Retinal pigment epithelial cell (primary cell): ENCODE measurements around the gene ATG2B.

Experiments
- DNase-seq: peaks from one replicate; pipeline ENCODE4 v3.0.0-alpha.2; 2010; ENCODE audit warnings: low read depth
- H3K4me3 ChIP-seq: 2 replicates; pipeline ENCODE4 v1.5.1; 2011; ENCODE audit warnings: mild to moderate bottlenecking, low read length, control low read depth, moderate library complexity
- TF ChIP-seq, protein P1 (sequence below): conservative IDR thresholded peaks from 2 replicates; pipeline ENCODE4 v1.5.1; 2011; ENCODE audit warnings: low read depth, low read length, control low read depth, inconsistent platforms

The ATG2B gene

DNA sequence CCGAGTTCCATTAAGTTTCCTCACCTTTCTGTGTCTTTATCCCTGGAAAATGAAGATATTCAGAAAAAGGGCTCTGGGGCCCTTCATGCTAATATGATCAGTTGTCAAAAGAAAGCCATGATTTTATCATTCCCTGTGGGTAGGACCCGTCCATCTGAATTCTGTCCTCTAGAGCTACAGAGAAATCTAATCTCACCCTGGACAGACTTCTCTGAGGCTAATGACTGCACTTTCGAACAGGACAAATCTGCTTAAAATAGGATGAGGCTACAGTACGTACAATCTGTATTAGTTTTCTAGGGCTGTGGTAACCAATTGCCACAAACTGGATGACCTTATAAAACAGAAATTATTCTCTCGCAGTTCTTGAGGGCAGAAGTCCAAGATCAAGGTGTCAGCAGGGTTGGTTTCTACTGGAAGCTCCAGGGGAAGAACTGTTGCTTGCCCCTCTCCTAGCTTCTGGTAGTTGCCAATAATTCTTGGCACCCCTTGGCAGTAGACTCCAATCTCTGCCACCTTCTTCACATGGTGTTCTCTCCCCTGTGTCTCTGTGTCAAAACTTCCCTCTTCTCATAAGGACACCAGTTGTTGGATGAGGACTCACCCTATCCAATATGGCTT is 30.0 kb upstream of the ATG2B start:
- peak overlapping the region; percentile 67 for H3K4me3 ChIP-seq
- no peak for DNase-seq
- TF ChIP-seq, protein P1, sequence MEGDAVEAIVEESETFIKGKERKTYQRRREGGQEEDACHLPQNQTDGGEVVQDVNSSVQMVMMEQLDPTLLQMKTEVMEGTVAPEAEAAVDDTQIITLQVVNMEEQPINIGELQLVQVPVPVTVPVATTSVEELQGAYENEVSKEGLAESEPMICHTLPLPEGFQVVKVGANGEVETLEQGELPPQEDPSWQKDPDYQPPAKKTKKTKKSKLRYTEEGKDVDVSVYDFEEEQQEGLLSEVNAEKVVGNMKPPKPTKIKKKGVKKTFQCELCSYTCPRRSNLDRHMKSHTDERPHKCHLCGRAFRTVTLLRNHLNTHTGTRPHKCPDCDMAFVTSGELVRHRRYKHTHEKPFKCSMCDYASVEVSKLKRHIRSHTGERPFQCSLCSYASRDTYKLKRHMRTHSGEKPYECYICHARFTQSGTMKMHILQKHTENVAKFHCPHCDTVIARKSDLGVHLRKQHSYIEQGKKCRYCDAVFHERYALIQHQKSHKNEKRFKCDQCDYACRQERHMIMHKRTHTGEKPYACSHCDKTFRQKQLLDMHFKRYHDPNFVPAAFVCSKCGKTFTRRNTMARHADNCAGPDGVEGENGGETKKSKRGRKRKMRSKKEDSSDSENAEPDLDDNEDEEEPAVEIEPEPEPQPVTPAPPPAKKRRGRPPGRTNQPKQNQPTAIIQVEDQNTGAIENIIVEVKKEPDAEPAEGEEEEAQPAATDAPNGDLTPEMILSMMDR: no peak

DNA sequence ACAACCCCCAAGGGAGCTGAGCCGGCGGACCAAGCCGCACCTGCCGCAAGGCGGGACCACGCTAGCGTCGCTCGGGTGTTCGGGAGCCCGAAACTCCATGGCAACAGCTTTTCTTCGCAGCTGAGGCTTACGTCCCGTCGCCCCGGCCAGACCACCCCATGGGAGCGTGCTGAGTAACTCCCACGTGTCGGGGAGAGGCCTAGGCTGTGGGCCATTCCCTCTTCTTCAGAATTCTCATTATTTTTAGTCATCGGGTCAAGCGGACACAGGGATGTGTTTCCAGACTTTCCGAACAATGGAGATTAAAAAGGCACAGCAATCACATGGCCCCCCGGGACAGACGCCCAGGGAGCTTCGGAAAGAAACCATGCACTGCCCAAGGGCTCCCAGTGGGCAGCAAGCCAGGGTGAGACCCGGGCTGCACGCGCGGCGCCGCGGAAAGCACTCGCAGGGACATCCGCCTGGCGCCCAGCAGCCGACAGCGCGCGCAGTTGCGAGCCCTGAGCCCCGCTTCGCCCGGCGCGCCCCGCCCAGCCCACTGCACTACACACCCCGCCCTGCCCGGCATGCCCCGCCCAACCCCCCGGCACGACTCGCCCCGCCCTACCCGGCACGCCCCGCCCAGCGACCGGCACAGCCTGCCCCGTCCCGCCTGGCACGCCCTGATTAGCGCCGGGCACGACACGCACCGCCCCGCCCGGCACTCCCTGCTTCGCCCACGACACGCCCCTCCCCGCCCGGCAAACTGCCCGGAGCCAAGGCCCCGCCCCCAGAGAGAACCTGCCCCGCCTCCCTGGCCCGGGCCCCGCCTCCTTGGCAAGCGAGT is 28.4 kb upstream of the ATG2B start:
- H3K4me3 ChIP-seq: peak overlapping the region; percentile 67
- DNase-seq: peak; percentile 79
- TF ChIP-seq, protein P1: no peak

DNA sequence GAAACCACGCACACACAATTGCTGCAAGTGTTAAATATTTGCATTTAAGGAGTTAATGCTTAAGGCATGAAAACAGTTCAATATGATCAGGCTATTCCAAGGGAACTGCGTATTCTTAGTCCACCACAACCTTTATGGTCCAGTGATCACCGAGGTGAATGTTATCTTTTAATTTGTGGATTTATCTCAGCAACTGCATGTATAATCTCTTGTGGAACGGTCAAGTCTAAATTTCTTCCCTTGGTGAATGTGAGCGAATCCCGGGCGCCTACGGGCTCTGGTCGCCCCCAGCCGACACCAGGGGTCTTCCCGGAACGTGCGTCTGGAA is 27.8 kb upstream of the ATG2B start:
- H3K4me3 ChIP-seq: peak overlapping the region; percentile 45
- TF ChIP-seq, protein P1: no peak
- DNase-seq: peak; percentile 7

DNA sequence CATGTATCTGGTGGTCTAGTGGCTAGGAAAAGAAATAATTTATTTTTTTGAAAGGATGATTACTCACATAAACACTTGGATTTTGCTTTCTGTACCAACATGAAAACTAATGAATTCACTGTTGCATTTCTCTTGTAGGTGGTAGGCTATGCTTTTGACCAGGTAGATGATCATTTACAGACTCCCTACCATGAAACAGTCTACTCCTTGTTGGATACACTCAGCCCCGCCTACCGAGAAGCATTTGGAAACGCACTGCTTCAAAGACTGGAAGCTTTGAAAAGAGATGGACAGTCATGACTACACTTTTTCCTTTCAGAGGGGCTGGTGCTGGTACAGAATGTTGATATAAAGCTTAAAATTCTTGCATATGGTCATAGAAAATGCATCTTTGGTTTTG is 22.2 kb upstream of the ATG2B start:
- TF ChIP-seq, protein P1: no peak
- no peak for DNase-seq

DNA sequence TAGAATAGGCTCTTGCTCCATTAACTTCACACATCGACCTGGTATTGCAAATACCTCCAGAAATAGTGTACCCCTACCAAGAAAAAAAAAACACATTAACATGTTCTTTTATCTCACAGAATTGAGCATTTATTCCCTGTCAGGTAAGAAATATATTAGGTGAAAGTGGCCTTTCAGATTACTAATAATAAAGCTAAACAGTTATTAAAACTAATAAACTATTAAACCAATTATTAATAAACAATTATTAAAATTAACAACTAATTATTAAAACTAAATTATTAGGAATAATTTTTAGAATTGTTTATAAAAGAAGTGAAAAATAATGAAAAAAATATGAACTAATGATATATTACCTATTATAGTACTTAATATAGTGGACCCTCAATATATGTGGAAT is 21.6 kb upstream of the ATG2B start:
- no peak overlapping the region for H3K4me3 ChIP-seq
- TF ChIP-seq, protein P1: no peak
- no peak for DNase-seq

More for the DNA sequence above, 22.2 kb upstream of the ATG2B start:
- no peak overlapping the region for H3K4me3 ChIP-seq

DNA sequence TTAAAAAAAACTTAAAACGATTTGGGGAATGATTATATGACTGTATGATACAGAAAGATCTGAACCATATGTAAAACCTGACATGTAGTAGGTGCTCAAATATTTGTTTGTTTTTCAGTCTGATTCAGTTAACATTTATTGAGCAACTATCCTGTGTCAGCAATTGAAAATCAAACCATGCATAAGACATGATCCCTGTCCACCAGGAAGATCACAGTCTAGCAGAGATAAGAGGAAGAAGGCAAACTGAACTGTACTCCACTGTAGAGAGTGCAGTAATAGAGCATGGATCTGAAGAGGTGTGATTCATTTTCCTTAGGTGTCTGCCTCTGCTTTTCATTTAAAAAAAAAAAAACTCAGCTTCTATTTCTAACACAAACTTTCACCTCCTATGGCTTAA is 20.9 kb upstream of the ATG2B start:
- DNase-seq: no peak
- TF ChIP-seq, protein P1: no peak
- no peak overlapping the region for H3K4me3 ChIP-seq

DNA sequence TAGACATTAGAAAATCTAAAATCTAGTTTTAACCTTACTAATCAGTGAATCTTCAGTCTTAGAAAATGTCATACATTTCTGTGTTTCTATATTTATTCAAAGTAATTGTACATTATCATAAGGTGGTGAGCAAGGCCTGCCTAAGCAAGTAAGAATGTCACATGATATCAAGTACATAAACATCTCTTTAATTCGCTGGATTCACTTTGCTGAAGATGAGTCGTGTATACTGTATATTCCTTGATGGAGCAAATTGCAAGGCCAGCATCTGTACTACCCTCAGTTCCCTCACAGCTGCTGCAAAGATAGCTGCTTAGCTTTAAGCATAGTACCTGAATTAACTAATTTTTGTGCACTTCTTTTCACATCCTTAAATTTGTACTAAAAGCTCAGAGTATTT is 20.3 kb upstream of the ATG2B start:
- TF ChIP-seq, protein P1: no peak
- no peak overlapping the region for H3K4me3 ChIP-seq
- DNase-seq: no peak
